GM12865 (cell line): ENCODE results near the gene PTGFR.

ENCODE experiments used
- DNase-seq: peaks from one replicate; pipeline ENCODE4 v3.0.0; 2010; ENCODE audit warnings: low read depth
- H3K4me3 ChIP-seq: 2 replicates; pipeline ENCODE4 v1.5.1; 2011; ENCODE audit warnings: mild to moderate bottlenecking, low read depth, low read length, control low read depth
- CTCF ChIP-seq: IDR thresholded peaks from 2 replicates; pipeline ENCODE4 v1.5.1; 2011; ENCODE audit warnings: low read length, control low read depth, low read depth, inconsistent platforms; ENCODE audit not compliant: insufficient read depth; ENCODE audit errors: missing control alignments

Gene PTGFR

GRCh38 chr1:78516716-78517115 is 25.9 kb downstream of the PTGFR start:
- TF ChIP-seq CTCF: no peak
- no peak for DNase-seq
- no peak overlapping the region for H3K4me3 ChIP-seq

- no peak for TF ChIP-seq CTCF
- no peak for DNase-seq
Observed at GRCh38 chr1:78519446-78519845, 28.7 kb downstream of the PTGFR start.

GRCh38 chr1:78520216-78520615 is 29.4 kb downstream of the PTGFR start:
- TF ChIP-seq CTCF: no peak
- no peak for DNase-seq
- no peak overlapping the region for H3K4me3 ChIP-seq

More at GRCh38 chr1:78519446-78519845, 28.7 kb downstream of the PTGFR start:
- H3K4me3 ChIP-seq: no peak overlapping the region

DNA sequence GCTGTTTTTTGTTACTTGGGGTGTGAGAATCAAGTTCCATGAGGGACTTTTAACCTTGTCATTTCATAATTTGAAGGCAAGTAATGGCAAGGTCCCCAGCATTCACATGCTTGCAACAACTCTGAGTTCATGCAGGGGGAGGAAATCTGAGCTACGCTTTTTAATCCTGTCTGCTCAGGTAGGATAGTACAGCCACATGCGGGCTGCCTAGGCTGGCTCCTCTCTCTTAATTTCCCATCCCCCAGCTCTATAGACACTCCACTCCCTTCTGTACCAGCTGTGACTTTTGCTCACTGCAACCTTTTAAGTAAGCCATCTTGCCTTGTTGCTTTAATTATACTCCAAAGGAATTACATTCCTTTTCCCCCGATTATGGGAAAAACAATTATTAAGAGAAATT is 30.1 kb downstream of the PTGFR start:
- TF ChIP-seq CTCF: no peak
- no peak for DNase-seq
- no peak overlapping the region for H3K4me3 ChIP-seq

GRCh38 chr1:78522136-78522535 is 31.4 kb downstream of the PTGFR start:
- no peak for DNase-seq
- TF ChIP-seq CTCF: no peak
- H3K4me3 ChIP-seq: no peak overlapping the region

DNA sequence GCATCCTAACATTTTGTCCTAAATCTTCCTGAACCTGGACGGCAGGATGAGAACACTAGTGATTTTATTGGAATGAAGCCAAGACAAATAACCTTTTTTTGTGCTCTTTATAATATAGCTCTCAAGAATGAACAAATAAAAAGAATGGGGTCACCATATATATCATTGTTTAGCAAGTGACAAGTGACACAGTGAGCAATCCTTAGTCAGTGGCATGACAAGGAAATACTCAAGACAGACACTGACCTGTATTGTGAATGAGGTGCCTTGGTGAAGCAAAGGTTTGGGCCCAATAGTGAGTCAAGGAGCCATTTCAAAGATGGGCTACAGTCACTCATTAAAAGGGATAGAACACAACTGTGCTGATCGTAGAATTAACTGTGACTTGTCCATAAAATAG is 35.7 kb downstream of the PTGFR start:
- no peak overlapping the region for H3K4me3 ChIP-seq
- no peak for TF ChIP-seq CTCF
- DNase-seq: no peak

DNA sequence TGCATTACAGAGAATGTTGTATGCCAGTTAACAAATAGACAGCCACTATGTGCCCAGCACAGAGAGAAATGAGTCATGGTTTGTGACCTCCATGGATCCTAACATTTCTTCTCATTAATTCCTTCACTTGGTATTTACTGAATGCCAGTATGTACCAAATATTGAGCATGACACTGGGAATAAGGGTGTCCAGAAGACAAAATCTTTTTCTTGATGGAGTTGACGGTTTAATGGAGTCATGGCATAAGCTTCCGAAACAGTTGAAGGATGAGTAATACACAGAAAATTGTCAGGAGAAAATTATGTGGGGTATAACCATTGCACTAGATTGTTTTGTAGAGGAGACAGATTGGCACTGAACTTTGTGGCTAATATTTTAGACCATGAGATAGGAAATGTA is 36.9 kb downstream of the PTGFR start:
- no peak for TF ChIP-seq CTCF
- DNase-seq: no peak
- no peak overlapping the region for H3K4me3 ChIP-seq
